Kasumi-1 (cell line): ENCODE measurements around the gene GNAI3.

Experiments
- DNase-seq, 2 experiments: peaks; one replicate each; lab custom pipeline; 2025; lab: John Stamatoyannopoulos, UW

Gene GNAI3

GRCh38 chr1:109637446-109637845 is 89.0 kb downstream of the GNAI3 start:
- no peak for DNase-seq

- no peak for DNase-seq
Measured at GRCh38 chr1:109639063-109639840, 90.8 kb downstream of the GNAI3 start.

- no peak for DNase-seq
Measured at GRCh38 chr1:109639841-109640184, 91.4 kb downstream of the GNAI3 start.

- peak; percentile 76 for DNase-seq
Measured at GRCh38 chr1:109640285-109640865, 92.0 kb downstream of the GNAI3 start.

GRCh38 chr1:109641078-109641740 is 92.8 kb downstream of the GNAI3 start:
- no peak for DNase-seq

- DNase-seq: no peak
Measured at GRCh38 chr1:109641861-109642260, 93.4 kb downstream of the GNAI3 start.

GRCh38 chr1:109642626-109643025 is 94.2 kb downstream of the GNAI3 start:
- DNase-seq: no peak

GRCh38 chr1:109643385-109644230 is 95.2 kb downstream of the GNAI3 start:
- DNase-seq: peak; percentile 76 to 88

GRCh38 chr1:109644670-109645069 is 96.3 kb downstream of the GNAI3 start:
- DNase-seq: no peak

- DNase-seq: peak; percentile 59 to 68
Measured at GRCh38 chr1:109649491-109649914, 101.1 kb downstream of the GNAI3 start.

GRCh38 chr1:109650609-109651008 is 102.2 kb downstream of the GNAI3 start:
- DNase-seq: no peak

- DNase-seq: no peak
Measured at GRCh38 chr1:109652402-109652801, 104.0 kb downstream of the GNAI3 start.

- no peak for DNase-seq
Measured at GRCh38 chr1:109653306-109653705, 104.9 kb downstream of the GNAI3 start.

- DNase-seq: no peak
Measured at GRCh38 chr1:109654519-109654918, 106.1 kb downstream of the GNAI3 start.

GRCh38 chr1:109655615-109656519 is 107.5 kb downstream of the GNAI3 start, which contains the start of gene GSTM4:
Gene GSTM4 (plus strand): TSS chr1:109656099. CDS start chr1:109656390, 291 bp downstream.
- no peak for DNase-seq

GRCh38 chr1:109657395-109657794 is 109.0 kb downstream of the GNAI3 start:
- DNase-seq: no peak

- no peak for DNase-seq
Measured at GRCh38 chr1:109657970-109658369, 109.6 kb downstream of the GNAI3 start.

GRCh38 chr1:109658533-109659042 is 110.2 kb downstream of the GNAI3 start:
- no peak for DNase-seq

- DNase-seq: no peak
Measured at GRCh38 chr1:109659145-109659544, 110.7 kb downstream of the GNAI3 start.

GRCh38 chr1:109659997-109660690 is 111.7 kb downstream of the GNAI3 start:
- no peak for DNase-seq
